Left colon (tissue), 2 donors: ENCODE data around the gene ITGAE. TPM values are rescaled to one million over a fixed set of nuclear protein-coding genes. Genes with fewer than 3 reads are reported as not detected.

Experiments
- ATAC-seq: fragments of 200-7000 bp; cut with Tn5 transposase; one replicate; pipeline ENCODE4 v1.9.1; 2020; ENCODE audit warnings: mild to moderate bottlenecking, moderate library complexity
- DNase-seq, 2 donors: peaks; one replicate each; pipeline ENCODE4 v3.0.0-alpha.2; 2020
- intact Hi-C, 2 donors: fragments of 100-400 bp; cut with DNase I in 1 of 2; cut with micrococcal nuclease in 1 of 2; formaldehyde crosslinking; loops; one replicate each; pipeline versions ENCODE4 v1.11.2 to v1.14.0; 2022; cut with DNase I, micrococcal nuclease
- total RNA-seq, 2 donors: library from RNA; stranded (reverse); fragmentation: NEBNext Ultra II Directional; extraction: Animal tissue kit (Norgen Biotek cat#: 25700); gene quantifications; one replicate each; pipeline ENCODE4 v1.2.1, GENCODE V29; 2021
- donor health status: DM: no; HTN: no; CAD: no.
- donor health status: DM: yes; HTN: yes; CAD: no.

The ITGAE gene
- total RNA-seq, 2 donors from 2014 or later = 15.6 to 16.2 TPM

DNA sequence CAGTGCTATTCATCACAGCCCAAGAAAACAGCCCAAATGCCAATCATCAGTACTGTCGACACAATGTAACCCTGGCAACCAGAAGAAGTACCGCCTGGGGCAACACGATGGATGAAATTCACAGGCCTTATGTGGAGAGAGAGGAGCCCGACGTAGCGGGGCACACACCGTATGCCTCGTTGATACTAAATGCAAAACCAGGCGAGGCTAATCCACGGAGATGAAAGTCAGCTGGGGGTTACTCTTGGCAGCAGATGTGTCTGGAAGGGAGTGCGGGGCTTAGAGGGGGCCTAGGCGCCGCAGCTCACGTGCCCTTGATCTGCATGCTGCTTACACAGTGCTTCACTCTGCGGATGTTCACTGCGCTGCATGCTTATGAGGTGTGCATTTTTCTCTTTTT is 29.8 kb downstream of the ITGAE start:
- DNase-seq = no peak
- intact Hi-C loops = no loop called here
- no peak for ATAC-seq

DNA sequence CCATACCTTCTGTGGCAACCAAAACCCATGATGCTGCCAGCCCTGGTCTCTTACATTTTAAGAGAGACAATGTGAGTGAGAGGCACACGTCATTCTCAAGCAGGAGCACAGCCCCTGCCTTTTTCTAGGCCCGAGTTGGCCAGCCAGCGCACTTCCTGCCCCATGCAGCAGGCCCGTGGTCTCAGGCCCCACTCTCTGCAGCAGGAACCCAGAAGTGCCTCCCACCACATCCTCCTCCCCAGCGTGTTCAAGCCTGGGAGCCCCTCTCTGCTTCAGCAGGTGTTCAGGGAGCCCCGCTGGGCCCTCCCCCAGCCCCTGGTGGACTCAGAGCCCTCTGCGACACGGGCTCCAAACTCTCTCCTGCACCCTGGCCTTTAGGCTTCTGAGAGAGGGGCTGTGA is 30.5 kb downstream of the ITGAE start:
- peak; percentile 38 for ATAC-seq
- intact Hi-C loops = no loop called here
- DNase-seq = peak in 1 of 2 donors; percentile 24

DNA sequence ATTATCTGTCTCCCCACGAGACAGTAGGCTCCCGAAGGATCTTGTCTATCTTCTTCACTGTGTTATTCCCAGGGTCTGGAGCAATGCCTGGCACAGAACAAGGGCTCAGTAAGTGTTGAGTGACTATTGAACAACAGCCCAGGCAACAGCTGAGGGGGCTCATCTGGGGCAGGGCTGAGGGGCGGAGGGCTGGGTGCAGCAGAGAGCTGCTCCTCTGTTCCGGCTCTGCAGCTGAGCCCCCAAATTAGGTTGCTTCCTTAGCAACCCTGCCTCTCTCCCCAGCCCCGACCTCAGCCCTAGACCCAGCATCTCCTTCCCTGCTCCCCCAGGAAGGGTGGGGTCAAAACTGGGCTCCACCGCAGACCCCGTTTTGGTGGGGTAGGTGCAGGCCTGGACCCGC is 32.2 kb downstream of the ITGAE start:
- DNase-seq (no peak), ATAC-seq (no peak)
- intact Hi-C loops = no loop called here

DNA sequence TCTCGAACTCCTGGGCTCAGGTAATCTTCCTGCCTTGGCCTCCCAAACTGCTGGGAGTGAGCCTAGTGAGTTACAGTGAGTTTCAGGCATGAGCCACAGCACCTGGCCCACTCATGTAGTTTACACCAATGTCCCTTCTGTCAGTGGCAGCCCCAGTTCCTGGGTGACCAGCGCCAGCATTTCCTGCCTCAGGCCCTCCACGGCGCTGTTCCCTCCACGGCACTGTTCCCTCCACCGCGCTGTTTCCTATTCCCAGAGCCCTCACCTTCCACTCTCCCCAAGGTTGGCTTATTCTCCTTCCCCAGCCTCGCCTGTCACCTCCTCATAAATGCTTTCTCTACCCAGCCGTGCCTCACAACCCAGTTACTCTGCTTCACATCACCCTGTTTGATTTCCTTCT is 32.6 kb downstream of the ITGAE start:
- ATAC-seq = no peak
- intact Hi-C loops = no loop called here
- no peak for DNase-seq

DNA sequence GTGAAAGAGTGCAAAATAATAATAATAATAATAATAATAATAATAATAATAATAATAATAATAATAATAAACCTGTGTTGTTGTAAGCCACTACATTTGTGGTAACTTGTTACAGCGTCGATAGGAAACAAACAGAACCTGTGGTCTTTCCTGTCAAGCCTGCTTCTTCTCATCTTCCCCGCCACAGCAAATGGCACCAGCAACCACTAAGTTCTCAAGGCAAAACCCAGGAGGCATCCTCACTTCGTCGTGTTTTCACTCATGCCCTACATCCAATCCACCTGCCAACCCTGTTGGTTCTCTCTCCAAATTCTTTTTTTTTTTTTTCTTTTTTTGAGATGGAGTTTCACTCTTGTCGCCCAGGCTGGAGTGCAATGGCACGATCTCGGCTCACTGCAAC is 34.2 kb downstream of the ITGAE start:
- ATAC-seq (no peak), DNase-seq (no peak)
- intact Hi-C loops = no loop called here

DNA sequence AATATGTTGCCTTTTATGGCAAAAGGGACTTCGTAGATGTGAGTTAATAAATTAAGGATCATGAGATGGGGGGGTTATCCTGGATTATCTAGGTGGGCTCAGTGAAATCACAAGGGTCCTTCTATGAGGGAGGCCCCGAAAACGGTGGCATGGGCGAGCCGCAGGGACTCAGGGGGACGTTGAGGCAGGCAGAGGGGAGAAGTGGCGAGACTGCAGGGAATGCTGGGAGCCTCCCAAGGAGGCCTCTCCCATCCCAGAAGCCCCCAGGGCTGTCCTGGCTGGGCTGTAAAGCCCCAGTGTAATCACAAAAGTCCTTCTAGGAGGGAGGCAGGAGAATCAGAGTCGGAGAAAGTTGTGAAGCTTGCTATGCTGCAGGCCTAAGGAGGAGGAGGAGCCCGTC is 35.0 kb downstream of the ITGAE start:
- intact Hi-C loops = no loop called here
- ATAC-seq = no peak
- no peak for DNase-seq

DNA sequence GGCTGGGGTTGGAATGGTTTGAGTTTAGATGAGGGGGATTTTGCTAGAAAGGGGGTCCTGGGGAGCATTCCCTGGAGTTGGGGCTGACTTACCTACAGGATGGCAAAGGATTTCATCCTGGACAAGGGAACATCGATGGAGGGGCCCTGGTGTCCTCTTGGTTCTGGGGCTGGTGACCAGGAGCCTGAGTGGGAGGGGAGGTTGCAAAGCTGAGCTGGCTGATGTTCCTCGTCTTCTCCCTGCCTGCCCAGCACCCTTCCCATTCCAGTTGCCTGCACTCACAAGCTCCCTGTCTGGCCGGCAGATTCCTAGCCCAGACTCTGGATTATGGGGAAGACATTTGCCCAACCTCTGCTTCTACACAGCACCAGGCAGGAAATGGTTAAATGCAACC is 37.2 kb downstream of the ITGAE start:
- DNase-seq = no peak
- intact Hi-C loops = no loop called here
- no peak for ATAC-seq

DNA sequence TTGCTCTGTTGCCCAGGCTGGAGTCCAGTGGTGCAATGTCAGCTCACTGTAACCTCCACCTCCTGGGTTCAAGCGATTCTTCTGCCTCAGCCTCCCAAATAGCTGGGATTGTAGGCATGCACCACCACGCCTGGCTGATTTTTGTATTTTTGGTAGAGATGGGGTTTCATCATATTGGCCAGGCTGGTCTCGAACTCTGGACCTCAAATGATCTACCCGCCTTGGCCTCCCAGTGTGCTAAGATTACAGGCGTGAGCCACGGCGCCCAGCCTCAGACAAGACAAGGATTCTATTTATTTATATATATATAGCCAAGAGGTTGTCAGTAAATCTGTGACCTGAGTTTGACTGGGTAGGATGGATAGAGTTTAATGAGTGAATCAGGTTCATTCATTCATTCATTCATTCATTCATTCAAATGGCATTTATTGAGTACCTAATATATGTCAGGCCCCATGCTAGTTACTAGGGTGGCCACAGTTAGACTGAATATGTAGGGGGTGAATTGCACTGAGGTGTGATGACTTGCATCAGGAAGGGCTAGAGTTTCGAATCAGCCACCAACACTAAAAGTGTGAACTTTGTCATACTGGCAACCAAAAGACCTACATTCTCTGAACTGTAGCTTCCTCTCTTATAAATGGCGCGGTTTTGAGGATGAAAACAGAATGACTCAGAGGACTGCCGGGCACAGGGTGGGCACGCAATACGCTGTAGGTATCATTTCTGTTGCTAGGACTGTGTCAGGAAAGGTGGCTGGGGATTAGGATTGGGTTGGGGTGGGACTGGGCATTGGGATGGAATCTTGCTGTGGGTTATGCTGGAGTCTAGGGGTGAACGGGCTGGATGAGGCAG is 37.8 kb downstream of the ITGAE start:
- ATAC-seq (no peak), DNase-seq (no peak)
- intact Hi-C loops = no loop called here

DNA sequence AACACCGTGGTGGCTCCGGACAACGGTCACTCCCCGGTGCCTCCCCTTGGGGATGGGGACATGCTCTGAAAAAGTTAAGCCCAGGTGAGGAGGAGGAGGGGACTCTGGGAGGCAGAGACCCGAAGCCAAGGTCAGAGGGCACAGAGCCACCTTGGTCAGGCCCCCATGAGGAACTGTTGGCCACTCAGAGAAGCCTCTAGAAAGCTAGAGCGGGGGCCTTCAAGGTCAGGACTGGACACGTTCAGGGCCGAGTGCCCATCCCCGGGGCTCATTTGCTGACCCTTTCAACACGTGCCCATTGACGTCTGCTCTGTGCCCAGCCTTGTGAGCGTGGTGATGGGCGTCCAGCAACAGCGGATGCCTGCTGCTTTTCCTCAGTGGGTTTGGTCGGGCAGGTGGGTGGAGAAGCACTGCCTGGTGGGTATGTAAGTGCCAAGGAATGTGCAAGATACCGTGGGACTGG is 39.0 kb downstream of the ITGAE start:
- intact Hi-C loops = no loop called here
- no peak for ATAC-seq
- DNase-seq = no peak

DNA sequence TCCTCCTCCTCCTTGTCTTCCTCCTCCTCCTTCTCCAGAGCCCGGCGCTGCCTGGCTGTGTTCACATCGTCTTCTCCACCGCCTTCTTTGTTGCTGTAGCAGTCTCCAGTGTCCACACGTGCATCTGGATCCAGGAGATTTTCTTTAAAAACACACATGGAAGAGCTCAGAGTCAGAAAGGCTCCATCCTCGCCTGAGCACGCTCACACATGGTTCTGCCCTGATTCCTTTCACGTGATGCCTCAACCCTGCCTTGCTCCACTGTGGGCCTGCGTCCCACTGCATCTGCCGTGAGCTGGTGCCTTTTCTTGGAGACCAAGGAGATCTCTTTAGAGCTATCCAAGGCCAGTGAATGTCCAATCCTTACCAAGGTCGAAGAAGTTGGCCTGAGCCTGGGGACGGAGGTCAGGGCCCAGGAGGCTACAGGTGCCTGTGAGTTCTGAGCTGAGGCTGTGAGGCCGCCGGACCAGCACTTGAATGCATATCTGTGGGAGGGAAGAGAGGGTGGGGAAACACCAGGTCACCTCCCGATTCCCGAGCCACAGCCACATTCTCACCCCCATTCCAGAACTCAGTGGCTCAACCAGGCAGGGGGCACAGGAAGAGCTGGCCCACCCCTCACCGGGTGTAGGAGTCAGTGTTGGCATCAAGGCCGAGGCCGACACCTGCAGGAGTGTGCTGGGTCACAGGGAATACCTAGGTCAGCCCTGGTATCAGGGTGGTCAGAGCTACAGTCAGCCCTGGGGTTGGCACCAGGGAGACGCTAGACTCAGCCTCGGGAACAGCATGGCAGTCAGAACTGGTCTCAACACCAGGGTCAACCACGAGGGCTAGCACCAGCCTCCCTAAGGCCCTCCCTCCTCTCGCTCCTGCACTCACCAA is 39.7 kb downstream of the ITGAE start:
- intact Hi-C loops = no loop called here
- ATAC-seq = no peak

DNA sequence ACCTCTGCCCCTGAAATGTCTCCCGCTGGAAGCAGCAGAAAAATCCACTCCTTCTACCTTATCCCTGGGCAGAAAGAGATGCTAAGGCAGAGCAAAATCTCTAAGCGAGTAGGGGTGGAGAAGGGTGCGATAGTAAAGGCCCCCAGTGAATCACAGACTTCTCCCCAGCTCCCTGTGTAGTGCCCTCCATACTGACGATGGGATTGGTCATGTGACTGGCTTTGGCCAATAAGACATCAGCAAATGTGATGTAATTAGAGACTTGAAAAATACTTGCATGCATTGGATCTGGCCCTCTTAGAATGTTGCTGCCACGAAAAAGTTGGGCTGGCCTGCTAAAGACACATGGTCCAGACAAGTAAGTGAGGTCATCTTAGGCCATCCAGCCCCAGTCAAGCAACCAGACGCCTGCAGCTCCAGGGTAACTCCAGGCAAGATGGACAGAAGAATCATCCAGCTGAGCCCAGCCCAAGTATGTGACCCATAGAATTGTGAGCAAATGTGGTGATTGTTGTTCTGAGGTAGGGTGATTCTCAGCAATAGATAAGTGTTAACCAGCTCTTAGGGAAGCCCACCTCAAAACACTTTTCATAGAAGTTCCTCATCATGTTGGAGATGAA is 41.3 kb downstream of the ITGAE start:
- intact Hi-C loops = no loop called here
- ATAC-seq = no peak
- DNase-seq = no peak

More for the DNA sequence above, 39.7 kb downstream of the ITGAE start:
- no peak for DNase-seq

DNA sequence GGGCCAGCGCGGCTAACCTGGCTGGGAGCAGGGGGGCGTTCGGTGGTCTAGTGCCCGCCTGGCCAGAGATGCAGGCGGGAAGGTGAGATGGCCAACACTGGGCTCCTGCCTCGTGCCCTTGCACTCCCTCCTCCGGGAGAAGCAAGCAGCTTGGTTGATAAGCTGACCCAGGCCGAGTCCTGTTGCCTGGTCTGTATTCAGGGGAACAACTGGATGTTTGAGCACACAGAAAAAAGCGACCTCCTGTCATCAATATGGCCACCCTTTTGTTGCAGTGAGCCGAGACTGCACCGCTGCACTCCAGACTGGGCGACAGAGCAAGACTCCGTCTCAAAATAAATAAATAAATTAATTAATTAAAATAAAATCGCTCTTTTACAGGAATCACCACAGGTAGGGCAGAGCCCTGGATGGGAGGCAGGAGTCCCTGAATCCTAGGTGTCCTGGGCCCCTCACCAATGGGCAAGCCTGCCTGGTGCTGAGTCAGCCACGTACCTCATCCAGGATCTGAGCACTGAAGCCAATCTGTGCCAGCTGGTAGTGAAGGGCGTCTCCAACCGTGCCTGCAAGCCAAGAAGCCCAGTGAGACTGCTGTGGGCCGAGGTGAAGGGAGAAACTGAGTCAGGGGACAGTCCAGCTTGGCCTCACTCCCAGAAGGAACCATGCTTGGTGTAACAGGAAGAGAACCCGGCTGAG is 45.5 kb downstream of the ITGAE start:
- intact Hi-C loops = no loop called here

DNA sequence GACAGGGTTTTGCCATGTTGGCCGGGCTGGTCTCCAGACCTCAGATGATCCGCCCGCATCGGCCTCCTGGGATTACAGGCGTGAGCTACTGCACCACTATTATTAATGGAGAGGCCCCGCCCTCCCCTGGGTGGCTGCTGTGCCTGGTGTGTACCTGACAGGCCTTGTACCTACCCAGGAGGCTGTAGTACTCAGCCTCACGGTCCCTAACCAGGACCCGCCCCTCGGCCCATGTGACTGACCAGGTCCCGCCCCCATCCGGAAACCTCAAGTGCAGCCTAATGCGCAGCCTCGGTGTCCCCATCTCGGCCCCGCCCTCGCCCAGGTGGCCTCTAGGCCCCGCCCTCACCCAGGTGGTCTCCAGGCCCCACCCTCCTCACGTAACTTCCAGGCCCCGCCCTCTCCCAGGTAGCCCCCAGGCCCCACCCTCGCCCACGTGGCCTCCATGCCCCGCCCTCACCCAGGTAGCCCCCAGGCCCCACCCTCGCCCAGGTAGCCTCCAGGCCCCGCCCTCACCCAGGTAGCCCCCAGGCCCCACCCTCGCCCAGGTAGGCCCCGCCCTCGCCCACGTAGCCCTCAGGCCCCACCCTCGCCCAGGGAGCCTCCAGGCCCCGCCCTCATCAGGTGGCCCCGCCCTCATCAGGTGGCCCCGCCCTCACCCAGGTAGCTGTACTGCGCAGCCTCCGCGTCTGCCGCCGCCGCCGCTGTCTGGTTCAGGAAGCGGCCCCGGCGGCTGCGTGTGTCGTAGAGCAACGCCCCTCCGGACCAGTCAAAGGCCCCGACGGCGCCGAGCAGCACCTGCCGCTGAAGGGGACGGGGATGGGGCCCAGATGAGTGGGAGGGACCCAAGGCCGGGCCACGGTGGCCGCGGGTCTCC is 46.3 kb downstream of the ITGAE start:
- ATAC-seq (peak; percentile 90), DNase-seq (peak; percentile 95 to 96)
- intact Hi-C loops = no loop called here

More for the DNA sequence above, 45.5 kb downstream of the ITGAE start:
- ATAC-seq (no peak), DNase-seq (no peak)

DNA sequence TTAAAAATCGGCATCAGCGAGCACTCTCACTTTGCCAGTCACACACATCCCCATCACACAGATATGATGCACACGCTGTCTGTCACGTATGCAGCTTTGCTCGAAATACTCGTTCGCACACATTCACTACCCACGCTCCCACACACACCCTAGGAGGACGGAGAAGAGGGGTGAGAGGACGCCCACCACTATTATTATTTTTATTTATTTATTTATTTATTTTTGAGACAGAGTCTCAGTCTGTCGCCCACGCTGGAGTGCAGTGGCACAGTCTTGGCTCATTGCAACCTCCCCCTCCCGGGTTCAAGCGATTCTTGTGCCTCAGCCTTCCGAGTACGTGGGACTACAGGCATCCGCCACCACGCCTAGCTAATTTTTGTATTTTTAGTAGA is 46.9 kb downstream of the ITGAE start:
- no peak for ATAC-seq
- DNase-seq = no peak
- intact Hi-C loops = no loop called here

DNA sequence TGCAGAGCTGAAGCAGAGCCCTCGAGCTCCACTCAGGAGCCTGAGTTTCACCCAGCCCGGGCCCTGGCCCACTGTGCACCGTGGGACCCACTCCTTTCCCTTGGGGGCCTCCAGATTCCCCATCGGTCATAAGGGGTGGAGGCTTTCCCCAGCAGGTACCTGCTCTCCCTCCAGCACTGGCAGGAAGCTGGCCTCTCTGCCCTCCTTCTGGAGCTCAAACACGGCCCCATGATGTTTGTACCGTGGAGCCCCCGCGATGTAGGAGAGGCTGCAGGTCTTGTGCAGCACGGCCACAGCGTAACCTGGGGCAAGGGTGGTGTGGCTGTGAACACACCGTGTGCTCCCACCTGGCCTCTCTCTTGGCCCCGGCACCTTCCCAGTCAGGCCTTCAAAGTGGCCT is 47.4 kb downstream of the ITGAE start:
- ATAC-seq (no peak), DNase-seq (no peak)
- intact Hi-C loops = no loop called here

DNA sequence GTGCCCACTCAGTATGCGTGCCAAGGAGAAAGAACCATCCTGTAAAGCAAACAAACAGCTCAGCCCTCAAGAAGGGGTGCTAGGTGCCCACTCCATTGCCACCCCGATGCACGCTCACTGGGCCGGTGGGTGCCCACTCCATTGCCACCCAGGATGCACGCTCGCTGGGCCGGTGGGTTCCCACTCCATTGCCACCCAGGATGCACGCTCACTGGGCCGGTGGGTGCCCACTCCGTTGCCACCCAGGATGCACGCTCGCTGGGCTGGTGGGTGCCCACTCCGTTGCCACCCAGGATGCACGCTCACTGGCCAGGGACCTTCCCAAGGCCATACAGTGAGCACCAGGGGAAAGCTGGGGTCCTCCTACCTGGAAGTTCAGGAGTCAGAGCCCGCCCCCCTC is 49.2 kb downstream of the ITGAE start:
- intact Hi-C loops = no loop called here
- no peak for ATAC-seq

DNA sequence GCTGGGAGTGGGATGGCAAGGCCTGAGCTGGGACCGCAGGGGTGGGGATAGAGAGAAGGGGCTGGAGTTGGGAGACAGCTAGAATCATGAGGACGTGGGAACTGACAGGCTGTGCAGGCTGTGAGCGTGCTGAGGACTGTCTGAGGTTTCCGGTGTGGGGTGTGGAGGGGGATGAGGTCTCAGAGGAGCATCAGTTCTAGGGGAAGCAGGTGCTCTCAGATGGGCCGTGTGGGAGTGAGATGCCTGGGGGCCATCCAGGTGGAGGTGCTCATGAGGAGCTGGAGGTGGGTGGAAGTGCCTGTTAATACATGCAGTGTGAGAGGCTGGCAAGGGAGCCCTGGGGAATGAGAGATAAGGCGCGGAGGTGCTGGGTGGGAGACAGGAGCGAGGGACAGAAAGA is 50.1 kb downstream of the ITGAE start:
- DNase-seq = no peak
- intact Hi-C loops = no loop called here
- ATAC-seq = no peak

More for the DNA sequence above, 49.2 kb downstream of the ITGAE start:
- no peak for DNase-seq

DNA sequence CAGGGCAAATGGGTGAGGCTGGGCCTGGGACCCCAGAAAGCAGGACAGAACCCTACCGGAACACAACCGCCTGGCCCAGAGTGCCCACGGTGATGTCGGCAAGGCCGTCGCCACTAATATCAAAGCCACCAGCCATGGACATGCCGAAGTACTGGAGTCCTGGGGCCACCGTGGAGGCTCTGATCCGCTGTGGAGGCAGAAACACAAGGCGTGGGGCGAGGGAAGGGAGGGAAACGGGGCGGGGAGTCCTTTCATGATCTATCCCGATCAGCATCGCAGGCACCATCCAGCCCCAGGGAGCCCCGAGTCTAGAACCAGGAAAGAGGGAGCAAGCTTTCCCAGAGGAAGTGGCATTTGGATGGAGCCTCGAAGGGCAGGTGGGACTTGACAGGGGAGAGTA is 50.7 kb downstream of the ITGAE start:
- intact Hi-C loops = no loop called here
- ATAC-seq (no peak), DNase-seq (no peak)
